Ramos (cell line): ENCODE data around the gene TRIP10.
"Not testable (repeated sequence)": the region's sequence is repeated elsewhere in the genome, so short reads cannot be mapped to it uniquely, and the experiment has no call there.

Source experiments
- in situ Hi-C: fragments of 300-500 bp; cut with MboI; formaldehyde crosslinking; loops from one replicate; pipeline ENCODE4 v1.14.3; 2022; ENCODE audit warnings: low sequenced_read_pairs; ENCODE audit not compliant: unreplicated experiment

Gene TRIP10

GRCh38 chr19:6739390-6739882 lies at the start of gene TRIP10:
Gene TRIP10 (plus strand): TSS chr19:6739680. CDS start chr19:6739762, 82 bp downstream.
- in situ Hi-C loops: loop anchor here (5.0 to 10.0 kb wide), 2 partner anchors 123 to 225 kb away; no protein-coding TSS in a partner anchor

- in situ Hi-C loops: no loop called here
Observed at GRCh38 chr19:6690160-6690885, 49.2 kb upstream of the TRIP10 start.

- in situ Hi-C loops: no loop called here
Observed at GRCh38 chr19:6691342-6691741, 48.1 kb upstream of the TRIP10 start.

- in situ Hi-C loops: no loop called here
Observed at GRCh38 chr19:6692027-6692426, 47.5 kb upstream of the TRIP10 start.

- in situ Hi-C loops: no loop called here
Observed at GRCh38 chr19:6693056-6693471, 46.4 kb upstream of the TRIP10 start.

- in situ Hi-C loops: no loop called here
Observed at GRCh38 chr19:6693681-6694080, 45.8 kb upstream of the TRIP10 start.

GRCh38 chr19:6694147-6694815 lies 45.2 kb upstream of the TRIP10 start:
- in situ Hi-C loops: no loop called here

- in situ Hi-C loops: no loop called here
Observed at GRCh38 chr19:6696239-6696820, 43.1 kb upstream of the TRIP10 start.

- in situ Hi-C loops: no loop called here
Observed at GRCh38 chr19:6697291-6697690, 42.2 kb upstream of the TRIP10 start.

- in situ Hi-C loops: no loop called here
Observed at GRCh38 chr19:6699935-6700334, 39.5 kb upstream of the TRIP10 start.

- in situ Hi-C loops: no loop called here
Observed at GRCh38 chr19:6700586-6701316, 38.7 kb upstream of the TRIP10 start.

- in situ Hi-C loops: no loop called here
Observed at GRCh38 chr19:6705931-6706632, 33.4 kb upstream of the TRIP10 start.

- in situ Hi-C loops: no loop called here
Observed at GRCh38 chr19:6706633-6706958, 32.9 kb upstream of the TRIP10 start.

GRCh38 chr19:6707011-6707657 lies 32.3 kb upstream of the TRIP10 start:
- in situ Hi-C loops: no loop called here

- in situ Hi-C loops: no loop called here
Observed at GRCh38 chr19:6707658-6708018, 31.8 kb upstream of the TRIP10 start.

GRCh38 chr19:6708346-6708745 lies 31.1 kb upstream of the TRIP10 start:
- in situ Hi-C loops: no loop called here

- in situ Hi-C loops: not testable (repeated sequence)
Observed at GRCh38 chr19:6708913-6709312, 30.6 kb upstream of the TRIP10 start.

GRCh38 chr19:6709549-6709948 lies 29.9 kb upstream of the TRIP10 start:
- in situ Hi-C loops: no loop called here

- in situ Hi-C loops: no loop called here
Observed at GRCh38 chr19:6710273-6711077, 29.0 kb upstream of the TRIP10 start.
